Activated CD4-positive, CD25-positive, alpha-beta regulatory T cell treated with anti-CD3 and anti-CD28 coated beads, Interleukin-2, amount 50 U/mL, for 24 hours (primary cell): Measurements from ENCODE around the gene TMEM109.

Source experiments
- ATAC-seq, 2 donors: fragments of 150-1000 bp; cut with Tn5 transposase; one replicate each; pipeline ENCODE4 v1.10.0; 2021; ENCODE audit warnings: mild to moderate bottlenecking in 1 of 2, moderate library complexity in 1 of 2

TMEM109 gene

GRCh38 chr11:60944490-60945294 lies 30.7 kb downstream of the TMEM109 start:
- ATAC-seq, result peak; percentile 28 to 43

- no peak for ATAC-seq
These were observed 31.3 kb downstream of the TMEM109 start for GRCh38 chr11:60945295-60945667.

- ATAC-seq, result no peak
These were observed 32.8 kb downstream of the TMEM109 start for GRCh38 chr11:60946601-60947264.

GRCh38 chr11:60947700-60948099 lies 33.7 kb downstream of the TMEM109 start:
- no peak for ATAC-seq

GRCh38 chr11:60948250-60948649 lies 34.3 kb downstream of the TMEM109 start:
- no peak for ATAC-seq

- no peak for ATAC-seq
These were observed 36.1 kb downstream of the TMEM109 start for GRCh38 chr11:60950024-60950423.

- ATAC-seq, result peak in 1 of 2 donors; percentile 39
These were observed 37.1 kb downstream of the TMEM109 start for GRCh38 chr11:60950933-60951605.

- no peak for ATAC-seq
These were observed 37.6 kb downstream of the TMEM109 start for GRCh38 chr11:60951606-60951903.

- peak; percentile 52 to 67 for ATAC-seq
These were observed 38.2 kb downstream of the TMEM109 start, which contains the start of gene SLC15A3 for GRCh38 chr11:60951904-60952741. Gene SLC15A3, minus strand, starts transcription at chr11:60952176. Its CDS starts 625 bp downstream, at chr11:60951551.

- ATAC-seq, result no peak
These were observed 38.8 kb downstream of the TMEM109 start for GRCh38 chr11:60952742-60953170.

GRCh38 chr11:60953781-60954180 lies 39.8 kb downstream of the TMEM109 start:
- ATAC-seq, result no peak

GRCh38 chr11:60954421-60954820 lies 40.5 kb downstream of the TMEM109 start:
- ATAC-seq, result no peak

- ATAC-seq, result no peak
These were observed 41.6 kb downstream of the TMEM109 start for GRCh38 chr11:60955571-60955970.

GRCh38 chr11:60957188-60957587 lies 43.2 kb downstream of the TMEM109 start:
- no peak for ATAC-seq

- no peak for ATAC-seq
These were observed 45.5 kb downstream of the TMEM109 start for GRCh38 chr11:60959431-60959830.

GRCh38 chr11:60960405-60960804 lies 46.4 kb downstream of the TMEM109 start:
- ATAC-seq, result no peak

GRCh38 chr11:60964801-60965200 lies 50.8 kb downstream of the TMEM109 start:
- ATAC-seq, result no peak

GRCh38 chr11:60966890-60967289 lies 52.9 kb downstream of the TMEM109 start:
- no peak for ATAC-seq

- ATAC-seq, result no peak
These were observed 54.3 kb downstream of the TMEM109 start for GRCh38 chr11:60968223-60968622.

GRCh38 chr11:60970369-60970774 lies 56.4 kb downstream of the TMEM109 start:
- ATAC-seq, result peak; percentile 51 to 57

GRCh38 chr11:60970890-60971289 lies 56.9 kb downstream of the TMEM109 start:
- ATAC-seq, result no peak

- ATAC-seq, result peak; percentile 71 to 77
These were observed 57.6 kb downstream of the TMEM109 start, which contains the start of gene CD6 for GRCh38 chr11:60971520-60971919. Gene CD6, plus strand, starts transcription at chr11:60971680. Its CDS starts 186 bp downstream, at chr11:60971866.
